SU-DHL-6 (cell line): ENCODE measurements around the gene KATNIP.

ENCODE experiments used
- H2AFZ ChIP-seq: fragments of 200-600 bp; sonication (generic); 2 replicates; pipeline ENCODE4 v1.6.1; 2014; ENCODE audit warnings: low read depth, mild to moderate bottlenecking, moderate library complexity, mixed read lengths, antibody characterized with exemption, low read length; ENCODE audit not compliant: severe bottlenecking
- H3F3A ChIP-seq: fragments of 200-600 bp; shearing (Covaris generic); 2 replicates; pipeline ENCODE4 v1.6.0; 2016; ENCODE audit warnings: antibody characterized with exemption, mild to moderate bottlenecking; ENCODE audit not compliant: insufficient read depth
- H3K27ac ChIP-seq: fragments of 200-600 bp; sonication (generic); 2 replicates; pipeline ENCODE4 v1.5.1; 2016; ENCODE audit warnings: low read depth, mild to moderate bottlenecking, low read length, moderate library complexity, mixed read lengths
- H3K27me3 ChIP-seq: fragments of 200-600 bp; sonication (generic), shearing (Covaris generic); 2 replicates; pipeline ENCODE4 v1.6.0; 2014; ENCODE audit warnings: mild to moderate bottlenecking, low read length
- H3K36me3 ChIP-seq: fragments of 200-600 bp; sonication (generic); 2 replicates; pipeline ENCODE4 v1.6.1; 2014; ENCODE audit warnings: mild to moderate bottlenecking, low read length, mixed read lengths
- H3K4me2 ChIP-seq: fragments of 300-600, 200-600 bp; shearing (Covaris generic), sonication (generic); 2 replicates; pipeline ENCODE4 v1.6.0; 2014; ENCODE audit warnings: low read length, low read depth, mild to moderate bottlenecking; ENCODE audit not compliant: poor library complexity, severe bottlenecking
- H3K4me3 ChIP-seq: fragments of 200-600 bp; sonication (generic); 2 replicates; pipeline ENCODE4 v1.5.1; 2014; ENCODE audit warnings: antibody characterized with exemption, low read length, mild to moderate bottlenecking, mixed read lengths; ENCODE audit not compliant: insufficient read depth, poor library complexity, severe bottlenecking
- H3K79me2 ChIP-seq: fragments of 200-600 bp; sonication (generic); 2 replicates; pipeline ENCODE4 v1.6.1; 2014; ENCODE audit warnings: mild to moderate bottlenecking, low read length, moderate library complexity; ENCODE audit not compliant: insufficient read depth
- H3K9ac ChIP-seq: fragments of 200-600 bp; sonication (generic); 2 replicates; pipeline ENCODE4 v1.7.0; 2014; ENCODE audit warnings: mild to moderate bottlenecking, low read length
- H3K9me2 ChIP-seq: fragments of 200-600 bp; sonication (generic); replicated peaks from 2 replicates; pipeline ENCODE4 v1.6.1; 2014; ENCODE audit warnings: low read length; ENCODE audit not compliant: insufficient read depth
- H3K9me3 ChIP-seq: fragments of 200-600 bp; sonication (generic); 2 replicates; pipeline ENCODE4 v1.6.1; 2014; ENCODE audit warnings: low read length, mixed read lengths; ENCODE audit not compliant: insufficient read depth
- H4K20me1 ChIP-seq: fragments of 200-600 bp; sonication (generic); 2 replicates; pipeline ENCODE4 v1.6.1; 2014; ENCODE audit warnings: low read depth, mild to moderate bottlenecking, antibody characterized with exemption, low read length, moderate library complexity, mixed read lengths
- EZH2phosphoT487 ChIP-seq: fragments of 200-600 bp; sonication (generic), shearing (Covaris generic); conservative IDR thresholded peaks from 2 replicates; pipeline ENCODE4 v1.6.1; 2018; ENCODE audit warnings: mild to moderate bottlenecking, antibody characterized with exemption, low read length, moderate library complexity, mixed read lengths
- TF ChIP-seq, protein P1 (sequence below): fragments of 200-600 bp; sonication (generic); IDR thresholded peaks from one replicate; pipeline ENCODE4 v1.5.1; 2017; ENCODE audit warnings: antibody characterized with exemption, mild to moderate bottlenecking, low read length, moderate library complexity; ENCODE audit not compliant: insufficient read depth, poor library complexity, severe bottlenecking

The KATNIP gene

DNA sequence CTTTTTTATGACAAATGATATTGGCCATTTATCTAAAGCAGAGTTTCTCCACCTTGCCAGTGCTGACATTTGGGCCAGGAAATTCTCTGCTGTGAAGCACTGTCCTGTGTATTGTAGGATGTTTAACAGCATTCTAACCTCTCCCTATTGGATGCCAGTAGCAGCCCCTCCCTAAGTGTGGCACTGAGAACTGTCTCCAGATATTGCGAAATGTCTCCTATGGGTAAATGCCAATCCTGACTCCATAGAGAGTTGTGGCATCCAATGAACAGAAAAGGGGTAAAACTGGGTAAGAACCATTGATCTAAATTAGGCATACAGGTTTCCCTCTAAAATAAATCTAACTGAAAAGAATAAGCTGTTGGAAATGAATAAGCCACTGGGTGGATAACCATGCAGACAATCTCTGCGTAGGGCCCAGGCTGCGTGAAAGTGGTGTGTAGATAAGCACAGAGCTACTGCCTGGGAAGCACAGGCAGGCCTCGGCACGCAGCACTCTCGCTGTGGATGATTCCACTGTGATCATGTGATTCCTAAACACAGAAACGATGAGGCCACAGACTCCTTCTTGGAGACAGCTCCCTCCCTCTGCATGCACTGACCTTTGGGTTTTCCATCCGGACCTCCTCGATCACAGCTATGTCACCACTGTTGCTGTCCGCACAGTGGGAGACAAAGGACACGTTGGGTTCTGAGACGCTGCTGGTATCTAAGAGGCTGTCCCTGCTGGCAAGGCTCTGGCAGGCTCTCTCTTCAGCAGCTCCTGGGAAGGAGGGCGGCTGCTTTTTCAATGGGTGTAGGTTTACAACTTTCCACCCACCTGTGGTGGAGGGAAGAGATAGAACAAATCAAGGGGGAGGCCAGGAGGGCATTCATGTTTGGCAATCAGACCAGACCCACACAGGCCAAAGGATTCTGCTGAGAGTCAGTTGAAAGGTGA is 44.4 kb upstream of the KATNIP start:
- Histone ChIP-seq H2AFZ (no peak overlapping the region), H3K4me3 (no peak overlapping the region), H3K36me3 (peaks cover 7% of the 10 kb centered on the region; the same call in 1 of the 2 replicates), H3K9me3 (no peaks in the 10 kb centered on the region), H3K4me2 (no peak overlapping the region), H3K9me2 (no peaks in the 10 kb centered on the region), H4K20me1 (no peaks in the 10 kb centered on the region), H3K9ac (no peak overlapping the region), H3F3A (no peaks in the 10 kb centered on the region), H3K27ac (no peak overlapping the region), H3K27me3 (no peaks in the 10 kb centered on the region), H3K79me2 (no peaks in the 10 kb centered on the region)
- no peak for TF ChIP-seq EZH2phosphoT487
- TF ChIP-seq, protein P1, sequence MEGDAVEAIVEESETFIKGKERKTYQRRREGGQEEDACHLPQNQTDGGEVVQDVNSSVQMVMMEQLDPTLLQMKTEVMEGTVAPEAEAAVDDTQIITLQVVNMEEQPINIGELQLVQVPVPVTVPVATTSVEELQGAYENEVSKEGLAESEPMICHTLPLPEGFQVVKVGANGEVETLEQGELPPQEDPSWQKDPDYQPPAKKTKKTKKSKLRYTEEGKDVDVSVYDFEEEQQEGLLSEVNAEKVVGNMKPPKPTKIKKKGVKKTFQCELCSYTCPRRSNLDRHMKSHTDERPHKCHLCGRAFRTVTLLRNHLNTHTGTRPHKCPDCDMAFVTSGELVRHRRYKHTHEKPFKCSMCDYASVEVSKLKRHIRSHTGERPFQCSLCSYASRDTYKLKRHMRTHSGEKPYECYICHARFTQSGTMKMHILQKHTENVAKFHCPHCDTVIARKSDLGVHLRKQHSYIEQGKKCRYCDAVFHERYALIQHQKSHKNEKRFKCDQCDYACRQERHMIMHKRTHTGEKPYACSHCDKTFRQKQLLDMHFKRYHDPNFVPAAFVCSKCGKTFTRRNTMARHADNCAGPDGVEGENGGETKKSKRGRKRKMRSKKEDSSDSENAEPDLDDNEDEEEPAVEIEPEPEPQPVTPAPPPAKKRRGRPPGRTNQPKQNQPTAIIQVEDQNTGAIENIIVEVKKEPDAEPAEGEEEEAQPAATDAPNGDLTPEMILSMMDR = no peak

DNA sequence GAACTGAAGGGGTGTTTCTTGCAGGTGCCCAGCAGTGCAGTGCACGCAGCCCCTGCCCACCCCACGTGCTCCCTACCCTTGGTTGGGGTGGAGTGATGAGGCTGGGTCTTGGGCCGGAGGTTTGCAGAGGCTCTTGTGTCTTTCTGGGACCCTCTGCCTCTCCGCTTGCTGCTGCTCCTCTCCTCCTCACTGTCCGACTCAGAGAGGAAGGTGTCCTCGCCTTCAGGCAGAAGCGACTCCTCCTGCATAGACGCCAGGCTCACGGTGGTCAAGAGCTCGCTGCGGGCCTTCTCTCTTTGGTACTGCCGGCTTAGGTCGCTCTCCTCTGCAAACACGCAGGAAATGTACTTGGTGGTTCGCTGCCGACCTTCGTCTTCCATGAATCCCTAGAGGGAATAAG is 43.2 kb upstream of the KATNIP start:
- no peaks in the 10 kb centered on the region for H3K27me3 ChIP-seq
- H3K9ac ChIP-seq = no peak overlapping the region
- no peak overlapping the region for H3K4me2 ChIP-seq
- H4K20me1 ChIP-seq = no peaks in the 10 kb centered on the region
- H3K9me2 ChIP-seq = no peaks in the 10 kb centered on the region
- H2AFZ ChIP-seq = no peak overlapping the region
- no peaks in the 10 kb centered on the region for H3K79me2 ChIP-seq
- TF ChIP-seq, protein P1 = no peak
- no peak for TF ChIP-seq EZH2phosphoT487
- no peak overlapping the region for H3K4me3 ChIP-seq
- H3K9me3 ChIP-seq = no peaks in the 10 kb centered on the region
- H3F3A ChIP-seq = no peaks in the 10 kb centered on the region
- H3K36me3 ChIP-seq = peaks cover 7% of the 10 kb centered on the region; the same call in 1 of the 2 replicates
- no peak overlapping the region for H3K27ac ChIP-seq

DNA sequence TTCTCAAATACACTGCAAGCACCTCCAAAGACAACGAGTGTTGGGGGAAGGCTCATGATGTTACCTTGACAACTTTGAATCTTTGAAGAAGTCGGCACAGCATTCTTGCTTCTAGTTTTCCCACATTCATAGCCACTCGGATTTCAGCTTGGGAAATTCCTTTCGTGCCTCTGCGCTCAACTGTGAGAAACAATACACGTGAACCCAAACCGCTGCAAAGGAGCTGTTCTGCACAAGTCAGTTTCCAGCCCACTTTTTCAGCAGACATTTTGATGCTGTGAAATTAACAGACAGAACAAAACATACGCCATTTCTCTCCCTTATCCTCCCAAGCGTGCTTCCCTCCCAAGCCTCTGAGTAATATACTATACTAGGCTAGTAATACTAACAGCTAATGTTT is 41.5 kb upstream of the KATNIP start:
- TF ChIP-seq EZH2phosphoT487 = no peak
- TF ChIP-seq, protein P1 = no peak
- H3K9me3 ChIP-seq = no peaks in the 10 kb centered on the region
- no peaks in the 10 kb centered on the region for H3K79me2 ChIP-seq
- H4K20me1 ChIP-seq = no peaks in the 10 kb centered on the region
- H3K9ac ChIP-seq = no peak overlapping the region
- H3K36me3 ChIP-seq = peaks cover 3% of the 10 kb centered on the region; the same call in 1 of the 2 replicates
- no peaks in the 10 kb centered on the region for H3F3A ChIP-seq
- no peak overlapping the region for H3K4me3 ChIP-seq
- H3K9me2 ChIP-seq = no peaks in the 10 kb centered on the region
- H3K27ac ChIP-seq = no peak overlapping the region
- H2AFZ ChIP-seq = no peak overlapping the region
- H3K4me2 ChIP-seq = no peak overlapping the region
- H3K27me3 ChIP-seq = no peaks in the 10 kb centered on the region
